Activated T-cell treated with anti-CD3 and anti-CD28 coated beads for 4 hours (primary cell): ENCODE data around the gene CDH4.

Experiments
- DNase-seq: peaks from one replicate; pipeline ENCODE4 v3.0.0-alpha.2; 2020

CDH4 gene

DNA sequence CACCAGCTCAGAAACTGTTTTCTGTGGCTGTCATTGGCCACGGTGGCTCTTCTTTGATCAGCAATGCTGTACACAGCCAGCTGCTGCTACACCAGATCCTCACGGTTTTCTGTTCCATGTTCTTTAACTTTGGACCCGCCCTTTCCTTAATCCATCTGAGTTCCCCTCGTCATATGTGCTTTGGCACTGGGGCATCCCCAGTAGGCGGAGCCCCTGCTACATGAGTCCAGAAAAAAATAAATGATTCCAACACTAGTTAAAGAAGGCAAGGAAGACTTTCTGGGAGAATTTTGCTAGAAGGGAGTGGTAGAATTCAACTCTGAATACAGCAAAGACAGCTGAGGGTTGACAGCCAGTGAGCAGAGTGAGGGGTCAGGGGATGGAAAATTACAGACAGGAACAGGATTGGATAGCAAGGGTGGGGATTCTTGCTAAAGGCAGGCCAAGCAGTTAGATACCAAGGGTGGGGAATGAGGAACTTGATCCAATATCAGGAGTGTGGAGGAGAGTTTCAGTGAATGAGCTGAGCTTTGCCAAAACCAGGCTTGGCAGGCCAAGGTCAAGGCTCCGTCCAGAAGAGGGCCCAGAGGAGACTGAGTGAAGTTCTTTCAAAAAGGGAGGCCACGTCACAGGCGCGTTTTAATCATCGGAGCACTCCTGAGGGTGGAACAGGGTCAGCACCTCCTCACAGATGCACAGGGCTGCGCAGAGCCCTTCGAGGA, 391.8 kb downstream of the CDH4 start:
- no peak for DNase-seq

DNA sequence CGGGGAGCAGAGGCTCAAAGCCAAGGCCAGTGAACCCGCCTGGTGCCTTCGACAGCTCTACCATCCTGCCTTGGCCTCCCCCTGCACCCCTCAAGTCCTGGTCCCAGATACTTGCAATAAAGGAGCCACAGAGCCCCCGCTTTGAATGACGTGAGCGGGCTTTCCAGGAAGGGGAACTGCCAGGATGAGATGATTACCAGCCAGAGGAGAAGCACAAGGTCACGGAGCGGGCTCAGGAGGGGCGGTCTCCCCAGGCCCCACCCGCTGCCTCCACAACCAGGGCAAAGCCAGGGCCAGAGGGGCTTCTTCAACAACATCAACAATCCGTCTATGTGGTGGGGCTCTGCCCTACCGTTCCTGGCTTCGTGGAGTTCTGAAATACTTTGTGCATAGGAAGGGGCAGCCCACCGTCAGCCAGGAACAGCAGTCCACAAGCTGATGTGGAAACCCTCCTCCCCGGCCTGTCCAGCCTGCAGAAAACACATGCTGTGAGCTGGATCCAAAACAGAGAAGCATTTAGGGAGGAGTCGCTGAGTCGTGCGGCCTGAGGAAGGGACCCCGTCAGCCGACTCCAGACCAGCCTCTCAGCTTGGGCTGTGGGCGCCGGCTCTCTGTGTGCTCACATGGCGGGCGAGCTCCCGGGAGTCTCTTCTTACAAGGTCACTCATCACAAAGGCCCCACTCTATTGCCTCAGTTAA, 392.5 kb downstream of the CDH4 start:
- DNase-seq, result no peak

GRCh38 chr20:61645732-61646131, 393.7 kb downstream of the CDH4 start:
- no peak for DNase-seq

DNA sequence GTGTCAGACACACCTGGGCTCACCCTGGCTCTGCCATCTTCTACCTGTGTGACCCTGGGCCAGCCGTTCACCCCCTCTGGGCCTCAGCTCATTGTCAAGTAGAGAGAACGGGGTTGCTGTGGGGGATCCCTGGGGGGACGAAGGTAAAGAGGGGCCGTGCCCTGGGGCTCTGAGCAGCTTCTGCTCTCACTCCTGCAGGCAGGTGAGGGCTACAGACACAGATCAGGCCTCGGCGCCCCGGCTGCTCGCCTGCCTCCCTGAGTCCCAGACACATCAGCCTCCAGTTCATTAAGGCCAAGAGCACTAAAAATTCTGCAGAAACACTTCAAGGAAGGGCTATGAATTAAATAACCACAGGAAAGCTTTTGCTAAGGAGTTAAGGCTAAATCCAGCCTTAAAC, 394.4 kb downstream of the CDH4 start:
- no peak for DNase-seq

GRCh38 chr20:61646986-61647385, 394.9 kb downstream of the CDH4 start:
- DNase-seq, result no peak

DNA sequence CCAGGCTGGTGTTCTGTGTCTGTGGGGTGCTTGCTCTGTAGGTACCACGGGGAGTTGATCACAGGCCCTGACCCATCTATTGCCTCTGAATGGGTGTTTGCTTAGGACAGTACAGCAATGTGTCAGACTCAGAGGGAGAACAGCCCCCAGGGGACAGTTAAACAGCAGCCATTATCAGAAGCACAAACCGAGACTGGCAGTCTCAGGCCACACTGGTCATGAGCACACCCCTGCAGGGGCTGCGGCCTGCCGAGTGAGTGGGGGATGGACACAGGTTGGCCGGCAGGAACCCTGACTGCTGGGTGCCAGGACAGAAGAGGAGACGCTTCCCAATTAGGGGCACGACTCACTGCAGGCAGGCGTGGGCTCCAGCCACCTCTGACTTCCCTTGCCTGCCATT, 395.6 kb downstream of the CDH4 start:
- no peak for DNase-seq

GRCh38 chr20:61649105-61649859, 397.2 kb downstream of the CDH4 start:
- no peak for DNase-seq

DNA sequence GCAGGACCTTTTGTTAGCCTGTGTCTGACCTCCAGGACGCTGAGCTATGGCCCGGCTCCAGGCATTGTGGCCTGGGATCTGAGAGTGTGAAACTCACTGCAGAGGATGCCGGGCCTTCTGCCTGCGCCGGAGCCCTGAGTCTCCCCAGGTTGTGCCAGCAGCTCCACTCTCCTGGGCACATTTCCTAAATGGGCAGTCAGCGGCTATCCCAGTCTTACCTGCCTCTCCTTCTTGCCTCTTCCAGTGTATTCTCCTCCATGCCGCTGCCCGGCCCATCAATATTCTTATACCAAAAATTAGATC, 397.8 kb downstream of the CDH4 start:
- no peak for DNase-seq

DNA sequence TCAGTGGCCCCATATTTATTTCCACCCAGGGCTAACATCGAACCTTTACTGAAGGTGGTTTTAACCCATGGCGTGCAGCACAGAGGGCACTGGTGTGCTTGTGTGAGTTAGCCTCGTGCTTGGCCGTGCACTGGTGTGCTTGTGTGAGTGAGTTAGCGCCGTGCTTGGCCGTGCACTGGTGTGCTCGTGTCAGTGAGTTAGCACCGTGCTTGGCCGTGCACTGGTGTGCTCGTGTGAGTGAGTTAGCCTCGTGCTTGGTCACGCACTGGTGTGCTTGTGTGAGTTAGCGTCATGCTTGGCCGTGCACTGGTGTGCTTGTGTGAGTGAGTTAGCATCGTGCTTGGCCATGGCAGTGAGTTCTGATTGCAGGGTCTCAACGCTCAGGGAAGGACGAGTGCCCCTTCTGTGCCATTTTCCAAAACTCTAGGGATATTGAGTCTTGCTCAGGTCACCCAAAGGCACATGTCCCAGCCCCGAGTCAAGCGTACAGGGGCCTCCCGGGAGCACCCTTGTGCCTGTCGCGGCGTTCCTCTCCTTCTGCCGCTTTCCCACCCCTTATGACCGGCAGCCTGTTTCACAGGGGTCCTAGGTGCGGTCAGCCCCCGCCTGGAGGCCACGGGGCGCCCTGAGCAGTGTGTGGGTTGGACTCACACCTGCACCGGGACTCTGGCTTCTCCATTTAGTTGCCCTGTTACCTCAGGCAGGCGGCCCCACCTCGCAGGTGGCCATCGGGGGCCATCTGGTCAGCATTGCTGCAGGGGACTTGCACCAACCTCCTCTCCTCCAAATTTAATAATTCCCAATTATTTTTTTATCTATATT, 399.1 kb downstream of the CDH4 start:
- DNase-seq, result no peak

DNA sequence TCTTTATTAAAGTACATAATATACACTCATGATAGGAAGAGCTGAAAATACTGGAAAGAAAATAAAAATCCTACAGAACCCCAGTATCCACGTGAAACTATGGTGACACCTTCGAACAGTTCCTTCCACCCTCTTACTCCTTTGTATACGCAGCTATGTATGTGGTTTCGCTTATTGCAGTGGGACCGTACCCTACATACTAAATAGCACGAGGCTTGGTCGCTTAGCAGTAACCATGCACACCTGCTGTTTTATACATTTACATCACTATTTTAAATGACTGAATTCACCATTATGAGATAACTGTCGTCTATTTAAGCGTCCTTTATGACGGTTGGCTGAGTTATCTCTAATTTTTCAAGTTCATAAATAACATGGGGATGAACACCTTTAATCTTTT, 400.1 kb downstream of the CDH4 start:
- DNase-seq, result no peak

DNA sequence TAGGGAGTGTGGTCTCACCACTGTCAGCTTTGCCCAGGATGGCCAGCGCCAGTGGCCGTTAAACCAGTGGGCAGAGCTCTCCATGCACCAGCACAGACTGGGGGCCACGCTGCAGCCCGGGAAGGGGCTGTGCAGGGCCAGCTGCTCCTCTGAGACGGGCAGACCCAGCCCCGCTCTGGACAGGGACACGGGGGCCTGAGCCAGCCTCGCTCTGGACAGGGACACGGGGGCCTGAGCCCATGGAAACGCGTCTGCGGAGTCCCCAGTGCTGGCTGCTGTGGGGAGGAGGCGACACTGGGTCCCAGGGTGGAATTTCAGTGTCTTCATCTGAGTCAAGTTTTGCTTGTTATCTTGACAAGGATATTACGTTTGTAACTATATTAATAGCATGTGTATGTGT, 402.7 kb downstream of the CDH4 start:
- DNase-seq, result no peak

DNA sequence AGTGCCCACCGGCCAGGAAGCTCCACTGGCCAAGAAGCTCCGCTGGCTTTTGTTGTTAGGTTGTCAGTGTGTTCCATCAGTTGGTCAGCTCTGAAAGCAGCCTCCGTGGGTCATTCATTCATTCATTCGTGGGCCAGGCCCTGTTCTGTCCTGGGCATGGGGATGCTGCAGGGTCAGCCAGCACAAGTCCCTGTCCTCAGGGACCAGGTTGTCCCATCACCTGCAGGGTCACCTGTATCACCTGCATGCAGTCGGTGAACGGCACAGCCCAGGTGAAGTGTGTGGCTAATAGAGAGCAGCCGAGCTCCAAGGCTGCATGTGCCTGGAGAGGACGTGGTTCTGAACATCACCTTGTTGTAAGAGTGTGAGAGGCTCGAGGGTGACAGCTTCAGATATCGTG, 403.5 kb downstream of the CDH4 start:
- DNase-seq, result no peak

DNA sequence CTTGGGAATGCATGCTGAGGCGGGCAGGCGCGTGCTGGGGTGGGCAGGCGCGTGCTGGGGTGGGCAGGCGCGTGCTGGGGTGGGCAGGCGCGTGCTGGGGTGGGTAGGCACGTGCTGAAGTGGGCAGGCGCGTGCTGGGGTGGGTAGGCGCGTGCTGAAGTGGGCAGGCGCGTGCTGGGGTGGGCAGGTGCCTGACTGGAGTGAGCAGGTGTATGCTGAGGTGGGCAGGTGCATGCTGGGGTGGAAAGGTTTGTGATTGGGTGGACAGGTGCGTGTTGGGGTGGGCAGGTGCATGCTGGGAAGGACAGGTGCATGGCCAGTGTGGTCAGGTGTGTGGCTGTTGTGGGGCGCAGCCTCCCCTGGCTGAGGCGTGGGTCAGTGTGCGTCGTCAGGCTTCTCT, 404.1 kb downstream of the CDH4 start:
- DNase-seq, result no peak

- DNase-seq, result no peak
These were observed 405.8 kb downstream of the CDH4 start for GRCh38 chr20:61657721-61658377.

DNA sequence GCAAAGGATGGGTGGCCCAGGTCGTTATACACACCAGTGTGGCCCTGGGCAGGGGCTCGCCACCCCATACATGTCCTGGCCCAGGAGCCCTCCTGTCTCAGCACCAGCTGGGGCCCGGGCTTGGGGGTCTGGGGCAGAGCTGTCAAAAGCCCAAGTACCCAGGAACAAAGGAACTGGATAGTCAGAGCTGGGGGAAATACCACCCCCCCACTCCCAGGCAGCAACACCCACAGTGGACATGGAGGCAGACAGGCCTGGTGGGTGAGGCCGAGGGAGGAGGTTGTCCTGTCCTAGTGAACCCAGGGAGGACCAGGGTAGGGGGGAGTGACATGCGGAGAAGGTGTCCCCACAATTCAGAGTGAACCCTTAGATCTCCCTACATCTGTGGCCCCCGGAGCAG, 406.5 kb downstream of the CDH4 start:
- no peak for DNase-seq

DNA sequence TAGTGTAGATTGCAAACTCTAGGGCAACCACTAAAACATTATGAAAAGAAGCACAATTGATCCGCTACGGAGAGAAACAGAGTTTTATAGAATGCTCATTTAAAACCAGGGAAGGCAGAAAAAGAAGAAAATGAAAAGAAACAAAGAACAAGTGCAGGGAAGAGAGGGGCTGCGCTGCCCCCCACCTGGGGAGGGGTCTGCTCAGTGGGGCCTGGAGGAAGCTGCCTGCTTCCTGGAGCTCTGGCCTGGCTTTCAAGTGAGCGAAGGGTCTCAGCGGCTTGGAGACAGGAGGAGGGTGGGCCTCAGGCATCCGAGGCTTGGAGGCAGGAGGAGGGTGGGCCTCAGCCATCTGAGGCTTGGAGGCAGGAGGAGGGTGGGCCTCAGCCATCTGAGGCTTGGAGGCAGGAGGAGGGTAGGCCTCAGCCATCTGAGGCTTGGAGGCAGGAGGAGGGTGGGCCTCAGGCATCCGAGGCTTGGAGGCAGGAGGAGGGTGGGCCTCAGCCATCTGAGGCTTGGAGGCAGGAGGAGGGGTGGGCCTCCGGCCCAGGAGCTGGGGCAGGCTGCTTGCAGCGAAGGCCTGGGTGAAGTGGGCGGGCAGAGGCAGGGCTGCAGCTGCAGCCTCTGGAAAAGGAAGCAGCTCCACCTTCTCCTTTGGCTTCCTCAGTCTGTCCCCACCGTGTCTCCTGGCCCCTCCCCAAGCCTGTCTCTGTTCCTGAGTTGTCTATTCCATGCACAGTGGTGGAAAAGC, 407.4 kb downstream of the CDH4 start:
- DNase-seq, result no peak

GRCh38 chr20:61659994-61660346, 407.9 kb downstream of the CDH4 start:
- no peak for DNase-seq

GRCh38 chr20:61660559-61660958, 408.5 kb downstream of the CDH4 start:
- DNase-seq, result no peak

- DNase-seq, result no peak
These were observed 409.0 kb downstream of the CDH4 start for GRCh38 chr20:61661025-61661424.

GRCh38 chr20:61661583-61661982, 409.5 kb downstream of the CDH4 start:
- DNase-seq, result no peak

GRCh38 chr20:61662226-61662967, 410.3 kb downstream of the CDH4 start:
- no peak for DNase-seq

DNA sequence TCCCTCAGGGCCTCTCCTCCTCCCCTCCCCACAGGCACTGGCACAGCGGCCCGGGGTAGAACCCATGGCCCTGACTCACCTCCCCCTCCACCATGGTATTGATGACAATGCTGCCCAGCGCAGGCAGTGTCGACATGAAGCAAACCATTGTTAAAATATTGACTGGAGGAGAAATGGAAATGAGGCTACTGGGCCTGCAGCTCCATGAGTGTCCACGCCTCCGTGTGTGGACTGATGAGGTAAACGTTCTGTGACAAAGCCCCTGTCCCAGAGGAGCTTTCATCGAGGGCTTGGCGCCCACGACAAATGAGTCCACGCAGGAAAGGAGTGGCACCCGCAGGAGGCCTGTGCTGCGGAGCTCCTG, 410.9 kb downstream of the CDH4 start:
- no peak for DNase-seq
